ENCODE measurements around the gene MNT.
A peak's percentile ranks its signal among the peaks of the same experiment; 100 is the strongest.
"Not testable (repeated sequence)": the region's sequence is repeated elsewhere in the genome, so short reads cannot be mapped to it uniquely, and the experiment has no call there.

The MNT gene, protein sequence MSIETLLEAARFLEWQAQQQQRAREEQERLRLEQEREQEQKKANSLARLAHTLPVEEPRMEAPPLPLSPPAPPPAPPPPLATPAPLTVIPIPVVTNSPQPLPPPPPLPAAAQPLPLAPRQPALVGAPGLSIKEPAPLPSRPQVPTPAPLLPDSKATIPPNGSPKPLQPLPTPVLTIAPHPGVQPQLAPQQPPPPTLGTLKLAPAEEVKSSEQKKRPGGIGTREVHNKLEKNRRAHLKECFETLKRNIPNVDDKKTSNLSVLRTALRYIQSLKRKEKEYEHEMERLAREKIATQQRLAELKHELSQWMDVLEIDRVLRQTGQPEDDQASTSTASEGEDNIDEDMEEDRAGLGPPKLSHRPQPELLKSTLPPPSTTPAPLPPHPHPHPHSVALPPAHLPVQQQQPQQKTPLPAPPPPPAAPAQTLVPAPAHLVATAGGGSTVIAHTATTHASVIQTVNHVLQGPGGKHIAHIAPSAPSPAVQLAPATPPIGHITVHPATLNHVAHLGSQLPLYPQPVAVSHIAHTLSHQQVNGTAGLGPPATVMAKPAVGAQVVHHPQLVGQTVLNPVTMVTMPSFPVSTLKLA

DNA sequence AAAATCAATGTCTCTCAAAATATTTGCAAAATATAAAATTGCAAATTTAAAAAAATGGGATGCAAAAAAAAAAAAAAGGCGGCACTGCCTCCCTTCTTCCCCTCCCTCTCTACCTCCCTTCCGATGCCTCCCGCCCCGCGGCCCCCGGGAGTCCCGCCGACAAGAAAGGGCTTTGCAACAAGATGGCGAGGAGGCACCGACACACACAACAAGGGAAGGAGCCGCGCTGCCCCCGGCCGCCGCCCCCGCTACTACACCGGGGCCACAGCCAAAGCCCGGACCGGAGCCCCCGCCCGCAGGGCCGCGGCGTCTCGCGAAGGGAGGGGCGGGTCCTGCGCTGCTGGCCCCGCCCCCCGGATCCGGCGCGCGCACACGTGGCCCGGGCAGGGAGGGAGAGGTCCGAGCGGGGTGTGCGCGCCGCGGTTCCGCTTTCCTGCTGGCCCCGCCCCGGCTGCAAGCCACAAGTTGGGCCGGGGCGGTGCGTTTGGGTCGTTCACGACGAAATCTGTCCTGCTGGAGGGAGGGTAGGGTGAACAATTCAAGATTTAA is at the start of gene MNT:
Gene MNT (minus strand): TSS at position 184 of the 549 bp plus-strand sequence. CDS start 348 bp downstream, outside the sequence.
- peak; percentile 92 to 94 for DNase-seq (ENCODE audit: low read depth in 2 of 2)

- no peak for DNase-seq (ENCODE audit: low read depth in 2 of 2)
Observed at GRCh38 chr17:2450016-2450650, 49.3 kb upstream of the MNT start.

GRCh38 chr17:2449486-2449885 is 48.6 kb upstream of the MNT start:
- no peak for DNase-seq (ENCODE audit: low read depth in 2 of 2)

DNA sequence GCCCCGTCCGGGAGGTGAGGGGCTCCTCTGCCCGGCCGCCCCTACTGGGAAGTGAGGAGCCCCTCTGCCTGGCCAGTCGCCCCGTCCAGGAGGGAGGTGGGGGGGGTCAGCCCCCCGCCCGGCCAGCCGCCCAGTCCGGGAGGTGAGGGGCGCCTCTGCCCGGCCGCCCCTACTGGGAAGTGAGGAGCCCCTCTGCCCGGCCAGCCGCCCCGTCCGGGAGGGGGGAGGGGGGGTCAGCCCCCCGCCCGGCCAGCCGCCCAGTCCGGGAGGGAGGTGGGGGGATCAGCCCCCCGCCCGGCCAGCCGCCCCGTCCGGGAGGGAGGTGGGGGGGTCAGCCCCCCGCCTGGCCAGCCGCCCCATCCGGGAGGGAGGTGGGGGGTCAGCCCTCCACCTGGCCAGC is 46.6 kb upstream of the MNT start:
- not testable (repeated sequence) for DNase-seq (ENCODE audit: low read depth in 2 of 2)

DNA sequence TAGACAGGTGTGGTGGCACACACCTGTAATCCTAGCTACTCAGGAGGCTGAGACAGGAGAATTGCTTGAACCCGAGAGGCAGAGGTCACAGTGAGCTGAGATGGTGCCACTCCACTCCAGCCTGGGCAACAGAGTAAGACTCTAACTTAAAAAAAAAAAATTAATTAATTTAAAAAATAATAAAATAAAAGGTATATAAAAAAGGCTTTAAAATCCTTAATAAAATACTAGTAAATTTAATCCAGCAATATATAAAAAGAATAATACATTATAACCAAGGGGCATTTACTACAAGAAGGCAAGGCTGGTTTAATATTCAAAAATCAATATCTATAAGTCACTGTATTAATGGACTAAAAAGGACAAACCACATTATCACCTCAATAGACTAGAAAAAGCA is 44.8 kb upstream of the MNT start:
- no peak for DNase-seq (ENCODE audit: low read depth in 2 of 2)

DNA sequence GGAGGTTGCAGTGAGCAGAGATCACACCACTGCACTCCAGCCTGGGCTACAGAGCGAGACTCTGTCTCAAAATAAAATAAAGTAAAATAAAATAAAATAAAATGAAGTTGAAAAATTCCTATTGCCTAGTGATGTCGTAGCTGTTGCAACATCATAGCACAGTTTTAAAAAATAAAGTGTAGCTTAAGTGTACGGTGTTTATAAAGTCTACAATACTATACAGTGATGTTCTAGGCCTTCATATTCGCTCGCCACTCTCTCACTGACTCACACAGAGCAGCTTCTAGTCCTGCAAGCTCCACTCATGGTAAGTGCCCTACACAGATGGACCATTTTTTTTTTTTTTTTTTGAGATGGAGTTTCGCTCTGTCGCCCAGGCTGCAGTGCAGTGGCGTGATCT is 43.5 kb upstream of the MNT start:
- DNase-seq (ENCODE audit: low read depth in 2 of 2), result no peak

DNA sequence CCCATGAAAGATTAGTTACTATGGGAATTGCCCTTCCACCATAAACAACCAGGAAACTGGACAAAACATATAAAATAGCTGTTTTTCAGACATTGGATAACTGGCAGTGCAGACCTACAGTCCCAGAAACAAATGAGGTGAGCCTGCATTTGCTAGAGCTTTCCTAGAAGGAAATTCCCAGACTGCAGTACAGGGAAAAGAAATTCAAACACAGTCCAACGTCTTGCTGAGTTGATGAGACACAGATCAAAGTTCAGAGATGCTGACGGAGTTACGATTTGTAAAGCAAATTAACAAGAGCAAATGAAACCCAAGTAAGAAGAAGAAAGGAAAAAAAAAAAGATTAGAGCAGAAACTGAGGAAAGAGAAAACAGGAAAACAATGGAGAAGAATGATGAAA is 41.3 kb upstream of the MNT start:
- DNase-seq (ENCODE audit: low read depth in 2 of 2), result no peak

- no peak for DNase-seq (ENCODE audit: low read depth in 2 of 2)
Observed at GRCh38 chr17:2440930-2441329, 40.1 kb upstream of the MNT start.

DNA sequence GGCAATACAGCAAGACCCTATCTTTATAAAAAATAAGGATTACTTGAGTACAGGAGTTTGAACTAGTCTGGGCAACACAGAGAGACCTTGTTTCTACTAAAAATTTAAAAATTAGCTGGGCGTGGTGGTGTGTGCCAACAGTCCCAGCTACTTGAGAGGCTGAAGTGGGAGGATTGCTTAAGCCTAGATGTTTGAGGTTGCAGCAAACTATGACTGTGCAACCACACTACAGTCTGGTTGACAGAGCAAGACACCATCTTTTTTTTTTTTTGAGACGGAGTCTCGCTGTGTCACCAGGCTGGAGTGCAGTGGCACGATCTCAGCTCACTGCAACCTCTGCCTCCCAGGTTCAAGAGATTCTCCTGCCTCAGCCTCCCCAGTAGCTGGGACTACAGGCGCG is 39.1 kb upstream of the MNT start:
- not testable (repeated sequence) for DNase-seq (ENCODE audit: low read depth in 2 of 2)

DNA sequence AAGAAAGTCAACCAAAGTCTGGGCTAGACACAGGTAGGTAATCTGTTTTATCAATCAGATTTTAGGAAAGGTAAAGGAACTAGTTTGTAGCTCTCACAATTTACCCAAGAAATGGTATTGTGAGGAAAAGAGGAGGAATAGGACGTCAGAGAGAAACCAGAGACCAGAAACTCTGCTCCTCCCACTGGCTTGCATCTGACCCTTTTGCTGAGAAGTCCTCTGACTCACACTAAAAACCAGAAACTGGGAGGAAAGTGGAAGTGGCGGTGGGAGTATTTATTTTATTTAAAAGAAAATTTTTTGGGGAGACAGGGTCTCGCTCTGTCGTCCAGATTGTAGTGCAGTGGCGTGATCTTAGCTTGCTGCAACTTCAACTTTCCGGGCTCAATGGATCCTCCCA is 38.0 kb upstream of the MNT start:
- DNase-seq (ENCODE audit: low read depth in 2 of 2), result no peak

- no peak for DNase-seq (ENCODE audit: low read depth in 2 of 2)
Observed at GRCh38 chr17:2436316-2436905, 35.6 kb upstream of the MNT start.

DNA sequence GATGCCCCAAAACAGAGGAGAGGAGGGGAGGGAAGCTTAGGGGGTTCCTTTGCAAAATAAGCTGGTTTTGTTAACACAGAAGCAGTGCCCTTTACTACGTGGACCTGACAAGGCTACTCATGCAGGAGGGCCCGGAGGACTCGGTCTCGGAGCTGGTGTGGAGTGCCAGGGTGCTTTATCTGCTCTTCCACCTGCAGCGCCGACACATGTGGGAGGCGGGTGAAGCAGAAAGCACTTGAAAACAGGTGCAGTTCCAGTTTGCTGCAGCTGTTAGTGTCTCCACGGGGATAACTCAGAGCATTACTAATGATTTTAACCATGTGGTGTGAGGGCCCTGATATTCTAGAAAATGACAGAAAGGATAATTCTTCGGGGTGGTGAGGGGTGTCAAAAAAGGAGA is 35.0 kb upstream of the MNT start:
- DNase-seq (ENCODE audit: low read depth in 2 of 2), result no peak

GRCh38 chr17:2435181-2435741 is 34.4 kb upstream of the MNT start:
- peak; percentile 17 to 26 for DNase-seq (ENCODE audit: low read depth in 2 of 2)

GRCh38 chr17:2433696-2434095 is 32.8 kb upstream of the MNT start:
- no peak for DNase-seq (ENCODE audit: low read depth in 2 of 2)

DNA sequence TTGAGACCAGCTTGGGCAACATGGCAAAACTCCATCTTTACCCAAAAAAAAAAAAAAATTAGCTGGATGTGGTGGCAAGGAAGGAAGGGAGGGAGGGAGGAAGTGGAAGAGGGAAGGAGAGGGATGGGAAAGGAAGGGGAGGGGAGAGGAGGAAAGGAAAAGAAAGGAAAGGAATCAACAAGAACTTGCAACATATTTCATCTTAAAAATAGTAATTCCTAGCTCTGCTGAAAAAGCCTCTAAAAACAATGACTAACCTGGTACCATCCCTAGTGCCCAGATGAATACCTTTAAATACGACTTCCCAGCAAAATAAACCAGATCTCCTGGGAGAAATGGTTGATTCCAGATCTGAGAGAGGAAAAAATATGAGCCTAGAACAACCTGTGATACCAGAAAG is 27.1 kb upstream of the MNT start:
- no peak for DNase-seq (ENCODE audit: low read depth in 2 of 2)

DNA sequence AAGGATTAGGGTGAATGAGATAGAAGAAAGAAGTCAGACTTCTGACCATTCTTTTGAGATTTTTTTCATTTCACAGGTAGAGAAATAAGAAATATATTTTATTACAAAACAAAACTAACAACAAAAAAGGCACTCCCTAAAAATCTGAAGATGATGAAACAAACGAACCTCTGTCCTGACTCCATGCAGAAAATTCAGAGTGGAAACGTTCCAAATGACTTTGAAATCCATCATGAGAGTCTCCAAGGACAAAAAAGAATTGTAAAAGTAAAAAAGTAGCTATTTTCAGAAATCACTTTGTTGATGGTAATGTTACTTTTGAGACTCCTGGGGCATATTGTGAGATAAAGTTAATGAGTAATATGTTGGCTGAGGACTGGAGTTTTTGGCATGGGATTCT is 26.4 kb upstream of the MNT start:
- DNase-seq (ENCODE audit: low read depth in 2 of 2), result no peak

- DNase-seq (ENCODE audit: low read depth in 2 of 2), result no peak
Observed at GRCh38 chr17:2423271-2423670, 22.4 kb upstream of the MNT start.

GRCh38 chr17:2421315-2422147 is 20.7 kb upstream of the MNT start:
- no peak for DNase-seq (ENCODE audit: low read depth in 2 of 2)

DNA sequence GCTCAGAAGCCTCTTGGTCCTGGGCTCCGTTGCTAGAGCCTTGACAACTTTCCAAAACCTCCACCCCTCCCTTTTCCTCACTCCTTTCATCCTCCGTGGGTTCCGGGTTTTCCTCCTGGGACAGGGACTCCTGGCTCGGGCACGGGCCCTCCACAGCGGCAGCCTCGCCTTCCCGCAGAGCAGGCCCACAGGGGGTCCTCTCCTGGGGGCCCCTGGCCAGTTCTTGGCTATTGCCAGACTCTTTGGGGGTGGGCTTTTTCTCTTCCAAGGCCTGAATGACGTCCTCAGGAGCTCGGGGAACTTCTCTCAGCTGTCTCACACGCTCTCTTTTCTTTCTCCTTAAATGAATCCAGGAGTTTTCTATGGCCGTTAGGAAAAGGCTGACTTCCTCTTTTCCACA is 19.3 kb upstream of the MNT start:
- no peak for DNase-seq (ENCODE audit: low read depth in 2 of 2)

- no peak for DNase-seq (ENCODE audit: low read depth in 2 of 2)
Observed at GRCh38 chr17:2419486-2419885, 18.6 kb upstream of the MNT start.

- DNase-seq (ENCODE audit: low read depth in 2 of 2), result no peak
Observed at GRCh38 chr17:2418572-2418971, 17.7 kb upstream of the MNT start.

Data from fibroblast of skin of left biceps (primary cell).